HT1080 (cell line): ENCODE results near the gene SH2B3. TPM values are rescaled to one million over a fixed set of nuclear protein-coding genes. Genes with fewer than 3 reads are reported as not detected.
"Not testable (repeated sequence)": the region's sequence is repeated elsewhere in the genome, so short reads cannot be mapped to it uniquely, and the experiment has no call there.

Source experiments
- DNase-seq: peaks from one replicate; pipeline ENCODE4 v3.0.0-alpha.2; 2015; ENCODE audit warnings: low read depth
- polyA plus RNA-seq, 2 experiments: library from polyadenylated mRNA; depleted of rRNA; stranded (reverse); fragments of >200 nt; gene quantifications; 2 replicates each; pipeline ENCODE4 v1.2.3, GENCODE V29; 2015
- total RNA-seq: library from RNA; depleted of rRNA; stranded (reverse); fragments of >200 nt; shearing (Covaris generic); gene quantifications from 2 replicates; pipeline ENCODE4 v1.2.3, GENCODE V29; 2014; rRNA removed

SH2B3 gene
- 60.1 and 69.6 TPM in 2 replicates for total RNA-seq
- 84.4 and 101 TPM in 2 replicates for polyA plus RNA-seq (2015; cell fraction: cytosol; rRNA removed)
- 49.1 and 50.4 TPM in 2 replicates for polyA plus RNA-seq (2015; cell fraction: nucleus; rRNA removed)

- peak; percentile 45 for DNase-seq
These were observed at the start of gene SH2B3 for GRCh38 chr12:111405859-111406473. TSS of gene SH2B3 (plus strand) at chr12:111405923. CDS start at chr12:111418146, 12,223 bp downstream.

GRCh38 chr12:111359231-111359913 lies 46.4 kb upstream of the SH2B3 start:
- no peak for DNase-seq

- no peak for DNase-seq
These were observed 45.8 kb upstream of the SH2B3 start for GRCh38 chr12:111359914-111360276.

- DNase-seq, result no peak
These were observed 45.3 kb upstream of the SH2B3 start for GRCh38 chr12:111360325-111360930.

- DNase-seq, result no peak
These were observed 44.5 kb upstream of the SH2B3 start for GRCh38 chr12:111361073-111361716.

- no peak for DNase-seq
These were observed 43.8 kb upstream of the SH2B3 start for GRCh38 chr12:111361717-111362576.

- no peak for DNase-seq
These were observed 42.8 kb upstream of the SH2B3 start for GRCh38 chr12:111362687-111363475.

- DNase-seq, result no peak
These were observed 42.1 kb upstream of the SH2B3 start for GRCh38 chr12:111363578-111363977.

- no peak for DNase-seq
These were observed 39.6 kb upstream of the SH2B3 start for GRCh38 chr12:111366075-111366474.

GRCh38 chr12:111366583-111366982 lies 39.1 kb upstream of the SH2B3 start:
- no peak for DNase-seq

- DNase-seq, result no peak
These were observed 38.0 kb upstream of the SH2B3 start for GRCh38 chr12:111367661-111368221.

- no peak for DNase-seq
These were observed 37.4 kb upstream of the SH2B3 start for GRCh38 chr12:111368291-111368787.

- peak; percentile 80 for DNase-seq
These were observed 36.8 kb upstream of the SH2B3 start, which contains the start of gene PHETA1 for GRCh38 chr12:111368788-111369495. TSS of gene PHETA1 (minus strand) at chr12:111369095. CDS start at chr12:111363427, 5,668 bp downstream.

GRCh38 chr12:111369496-111370220 lies 36.1 kb upstream of the SH2B3 start:
- DNase-seq, result no peak

GRCh38 chr12:111373231-111373630 lies 32.5 kb upstream of the SH2B3 start:
- not testable (repeated sequence) for DNase-seq

- DNase-seq, result no peak
These were observed 28.3 kb upstream of the SH2B3 start for GRCh38 chr12:111377440-111377839.

- DNase-seq, result no peak
These were observed 25.7 kb upstream of the SH2B3 start for GRCh38 chr12:111379942-111380554.

GRCh38 chr12:111384596-111384995 lies 21.1 kb upstream of the SH2B3 start:
- DNase-seq, result no peak
